HG02981 (cell line): ENCODE results near the gene SLC25A3.
"Not testable (repeated sequence)": the region's sequence is repeated elsewhere in the genome, so short reads cannot be mapped to it uniquely, and the experiment has no call there.

Source experiments
- ATAC-seq: cut with Tn5 transposase; IDR thresholded peaks from one replicate; pipeline ENCODE4 v1.9.1; 2021; ENCODE audit warnings: mild to moderate bottlenecking, moderate library complexity; ENCODE audit not compliant: unreplicated experiment

The SLC25A3 gene

GRCh38 chr12:98593351-98594049 is at the start of gene SLC25A3:
SLC25A3 (plus strand) TSS chr12:98593686; CDS start chr12:98593979, 293 bp downstream.
- peak; percentile 99 for ATAC-seq

- no peak for ATAC-seq
Observed at GRCh38 chr12:98543701-98544100, 49.8 kb upstream of the SLC25A3 start.

- ATAC-seq: no peak
Observed at GRCh38 chr12:98544751-98545150, 48.7 kb upstream of the SLC25A3 start.

GRCh38 chr12:98549371-98550110 is 43.9 kb upstream of the SLC25A3 start:
- ATAC-seq: no peak

DNA sequence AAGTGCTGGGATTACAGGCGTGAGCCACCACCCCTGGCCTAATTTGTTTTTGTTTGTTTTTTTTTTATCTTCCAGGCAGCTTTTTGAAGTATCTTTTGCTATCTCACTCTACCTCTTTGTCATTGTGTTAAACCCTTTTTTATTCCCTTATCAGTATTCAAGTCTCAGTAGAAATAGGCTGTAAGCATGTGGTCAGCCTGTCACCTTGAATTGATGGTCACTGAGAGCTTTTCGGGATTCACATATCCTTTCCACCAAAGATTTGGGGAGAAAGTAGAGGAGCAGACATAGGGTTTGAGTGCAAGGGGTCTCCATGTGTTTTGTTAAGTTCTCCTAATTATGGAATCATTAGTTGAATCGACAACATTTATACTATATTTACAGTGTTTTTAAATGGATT is 41.7 kb upstream of the SLC25A3 start:
- ATAC-seq: no peak

DNA sequence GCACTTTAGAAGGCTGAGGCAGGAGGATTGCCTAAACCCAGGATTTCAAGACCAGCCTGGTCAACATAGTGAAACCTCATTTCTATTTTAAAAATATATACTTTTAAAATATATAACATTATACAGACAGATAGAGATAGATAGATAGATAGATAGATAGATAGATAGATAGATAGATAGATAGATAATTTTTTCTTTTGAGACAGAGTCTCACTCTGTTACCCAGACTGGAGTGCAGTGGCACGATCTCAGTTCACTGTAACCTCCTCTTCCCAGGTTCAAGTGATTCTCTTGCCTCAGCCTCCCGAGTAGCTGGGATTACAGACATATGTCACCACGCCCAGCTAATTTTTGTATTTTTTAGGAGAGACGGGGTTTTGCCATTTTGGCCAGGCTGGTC is 35.4 kb upstream of the SLC25A3 start:
- not testable (repeated sequence) for ATAC-seq

DNA sequence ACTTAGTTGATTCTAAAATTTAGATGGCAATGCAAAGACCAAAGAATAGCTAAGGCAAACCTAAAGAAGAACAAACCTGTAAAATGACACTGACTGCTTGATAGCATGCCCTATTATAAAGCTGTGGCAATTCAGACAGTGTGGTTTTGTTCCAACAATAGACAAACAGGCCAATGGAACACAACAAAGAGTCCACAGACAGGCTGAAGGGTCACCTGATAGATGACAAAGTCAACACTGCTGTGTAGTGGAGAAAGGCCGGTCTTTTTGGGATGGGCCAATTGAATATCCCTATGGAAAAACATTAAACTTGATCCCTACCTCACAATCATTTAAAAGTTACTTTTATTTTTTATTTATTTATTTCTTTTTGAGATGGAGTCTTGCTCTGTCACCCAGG is 33.8 kb upstream of the SLC25A3 start:
- ATAC-seq: no peak

DNA sequence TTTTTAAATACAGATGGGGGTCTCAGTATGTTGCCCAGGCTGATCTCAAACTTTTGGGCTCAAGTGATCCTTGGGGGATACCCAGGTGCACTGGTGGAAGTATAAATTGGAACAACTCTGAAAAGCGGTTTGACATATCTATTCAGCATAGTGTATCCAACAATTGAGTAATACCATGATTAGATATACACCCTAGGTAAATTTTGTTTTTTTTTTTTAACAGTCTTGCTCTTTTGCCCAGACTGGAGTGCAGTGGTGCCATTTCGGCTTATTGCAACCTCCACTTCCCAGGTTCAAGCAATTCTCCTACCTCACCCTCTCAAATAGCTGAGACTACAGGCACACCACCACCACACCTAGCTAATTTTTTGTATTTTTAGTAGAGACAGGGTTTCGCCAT is 31.6 kb upstream of the SLC25A3 start:
- ATAC-seq: no peak

GRCh38 chr12:98572010-98572409 is 21.5 kb upstream of the SLC25A3 start:
- ATAC-seq: no peak

DNA sequence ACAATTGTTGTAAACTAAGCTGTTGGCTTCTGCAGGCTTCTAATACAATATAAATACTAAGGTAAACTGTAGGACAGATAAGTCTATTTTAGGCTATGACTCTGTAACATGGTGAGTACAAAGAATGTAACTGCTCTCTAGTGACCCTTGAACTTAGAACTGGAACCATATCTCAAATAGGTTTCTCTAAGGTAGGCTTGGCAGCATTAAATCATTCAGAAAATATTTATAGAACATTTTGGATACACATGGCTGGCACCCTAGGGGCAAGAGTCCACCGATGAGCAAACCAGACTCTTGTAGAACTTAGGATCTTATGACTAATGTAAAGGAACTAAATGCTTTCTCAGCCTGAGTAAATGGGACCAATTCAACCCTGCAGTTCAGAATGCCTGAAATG is 19.4 kb upstream of the SLC25A3 start:
- no peak for ATAC-seq

DNA sequence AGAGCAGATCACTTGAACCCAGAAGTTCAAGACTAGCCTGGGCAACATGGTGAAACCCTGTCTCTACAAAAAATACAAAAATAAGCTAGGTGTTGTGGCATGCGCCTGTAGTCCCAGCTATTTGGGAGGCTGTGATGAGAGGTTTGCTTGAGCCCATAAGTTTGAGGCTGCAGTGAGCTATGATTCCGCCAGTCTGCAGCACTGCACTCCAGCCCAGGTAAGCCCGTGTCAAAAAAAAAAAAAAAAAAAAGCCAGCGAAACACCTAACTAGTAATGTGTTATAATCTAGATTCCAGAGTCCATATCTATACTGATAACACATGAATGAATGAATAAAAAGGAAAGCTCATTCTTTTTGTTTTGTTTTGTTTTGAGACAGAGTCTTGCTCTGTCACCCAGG is 18.5 kb upstream of the SLC25A3 start:
- no peak for ATAC-seq

GRCh38 chr12:98576795-98577194 is 16.7 kb upstream of the SLC25A3 start:
- ATAC-seq: not testable (repeated sequence)

DNA sequence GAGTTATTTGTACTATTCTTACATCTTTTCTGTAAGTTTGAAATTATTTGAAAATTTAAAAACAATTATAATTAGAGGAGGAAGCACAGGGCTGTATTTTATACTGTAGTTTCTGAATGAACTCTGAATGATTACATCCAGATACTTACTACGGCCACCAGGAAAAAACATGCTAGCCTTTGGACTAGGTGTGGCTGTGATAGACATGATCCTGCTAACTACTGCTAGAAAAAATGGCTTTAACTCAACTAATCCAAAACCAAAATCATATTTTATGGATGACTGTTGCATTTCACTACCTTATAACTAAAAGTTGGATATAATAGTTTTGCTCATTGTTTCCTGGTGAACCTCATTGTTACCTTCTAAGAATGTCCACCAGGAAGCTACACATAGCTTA is 15.1 kb upstream of the SLC25A3 start:
- ATAC-seq: no peak

GRCh38 chr12:98578821-98579220 is 14.7 kb upstream of the SLC25A3 start:
- ATAC-seq: no peak

- no peak for ATAC-seq
Observed at GRCh38 chr12:98579347-98579746, 14.1 kb upstream of the SLC25A3 start.

DNA sequence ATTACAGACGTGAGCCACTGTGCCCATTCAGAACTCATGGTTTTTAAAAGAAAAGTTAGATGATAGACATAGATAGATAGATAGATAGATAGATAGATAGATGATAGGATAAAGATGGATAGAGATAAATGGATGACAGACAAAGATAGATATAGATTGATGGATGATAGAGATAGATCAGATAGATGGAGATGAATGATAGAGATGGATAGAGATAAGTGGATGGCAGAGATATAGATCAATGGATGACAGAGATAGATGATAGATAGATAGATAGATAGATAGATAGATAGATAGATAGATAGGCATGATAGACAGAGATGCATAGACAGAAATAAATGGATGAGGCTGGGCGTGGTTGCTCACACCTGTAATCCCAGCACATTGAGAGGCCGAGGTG is 13.7 kb upstream of the SLC25A3 start:
- no peak for ATAC-seq

GRCh38 chr12:98580695-98581094 is 12.8 kb upstream of the SLC25A3 start:
- no peak for ATAC-seq

GRCh38 chr12:98581101-98581500 is 12.4 kb upstream of the SLC25A3 start:
- no peak for ATAC-seq

GRCh38 chr12:98582093-98582492 is 11.4 kb upstream of the SLC25A3 start:
- ATAC-seq: no peak

GRCh38 chr12:98587084-98587483 is 6.4 kb upstream of the SLC25A3 start:
- ATAC-seq: no peak

DNA sequence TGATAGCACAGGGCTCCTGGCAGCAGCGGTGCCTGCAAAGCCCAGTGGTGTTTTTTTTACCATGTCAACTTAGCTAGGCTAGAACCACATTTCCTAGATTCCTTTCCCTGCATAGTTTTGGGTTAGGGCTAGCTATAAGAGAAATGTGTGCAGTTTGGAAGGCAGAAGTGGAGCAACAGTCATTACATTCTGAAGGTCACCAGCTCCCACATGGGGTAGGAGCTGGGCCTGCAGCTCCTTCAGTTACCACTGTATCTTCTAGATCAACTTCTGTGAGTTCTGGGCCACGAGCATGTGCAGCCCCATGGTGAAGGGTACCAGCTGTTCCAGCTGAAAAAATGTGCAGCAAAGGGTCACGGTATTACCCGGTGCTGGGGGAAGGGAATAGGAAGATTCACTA is 2.3 kb upstream of the SLC25A3 start:
- no peak for ATAC-seq

DNA sequence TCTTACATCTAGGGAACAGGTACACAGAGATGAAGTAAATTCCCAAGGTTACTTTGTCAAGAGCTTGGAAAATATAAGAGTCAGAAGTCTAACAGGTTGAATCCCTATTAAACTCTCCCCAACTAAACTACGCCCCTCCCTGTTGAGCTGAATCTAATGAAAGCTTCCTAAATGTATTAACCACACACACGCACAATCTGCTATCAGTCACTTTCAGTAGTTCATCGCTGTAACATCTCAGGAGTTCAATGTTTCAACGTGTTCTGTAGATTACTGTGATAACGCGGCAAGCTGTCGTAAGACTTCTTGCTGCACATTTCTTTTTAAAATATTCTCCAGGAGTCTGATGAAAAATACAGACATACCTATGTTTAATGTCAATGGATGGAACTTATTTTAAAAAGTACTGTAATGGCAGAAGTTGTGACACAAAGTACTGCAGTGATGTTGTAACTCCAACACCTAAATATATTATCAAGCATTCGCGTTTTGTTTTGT is 612 bp upstream of the SLC25A3 start:
- no peak for ATAC-seq
